HepG2 (cell line): ENCODE measurements around the gene RTF1. TPM values are rescaled to one million over a fixed set of nuclear protein-coding genes. Genes with fewer than 3 reads are reported as not detected.

ENCODE experiments used
- AGO1 ChIP-seq: fragments of 200-400 bp; formaldehyde crosslinking; IDR thresholded peaks from 2 replicates; pipeline ENCODE4 v1.6.1; 2017; ENCODE audit warnings: mild to moderate bottlenecking, low read depth, low read length, moderate library complexity; ENCODE audit not compliant: poor library complexity, severe bottlenecking
- BCL6 ChIP-seq: IDR thresholded peaks from 2 replicates; pipeline ENCODE4 v1.6.1; 2016; ENCODE audit warnings: missing genetic modification reagents, missing compliant biosample characterization
- CHCHD3 ChIP-seq: sonication (generic); formaldehyde crosslinking; IDR thresholded peaks from 2 replicates; pipeline ENCODE4 v1.8.0; 2022; ENCODE audit warnings: mild to moderate bottlenecking, missing genetic modification reagents, moderate library complexity
- DMAP1 ChIP-seq: IDR thresholded peaks from 2 replicates; pipeline ENCODE4 v1.6.1; 2016
- GMEB1 ChIP-seq: sonication (generic); formaldehyde crosslinking; IDR thresholded peaks from 2 replicates; pipeline ENCODE4 v1.5.1; 2020; ENCODE audit warnings: missing genetic modification reagents, mild to moderate bottlenecking, borderline replicate concordance
- HNF4G ChIP-seq, 2 experiments: sonication (generic) in 1 of 2; formaldehyde crosslinking in 1 of 2; IDR thresholded peaks; 2 replicates each; pipeline versions ENCODE4 v1.4.0 to v1.6.1; 2011 to 2020; ENCODE audit warnings: borderline replicate concordance in 2 of 2, low read depth in 2 of 2, mild to moderate bottlenecking in 2 of 2, low read length in 1 of 2, missing genetic modification reagents in 1 of 2, moderate library complexity in 1 of 2
- HOXA5 ChIP-seq: sonication (generic); formaldehyde crosslinking; IDR thresholded peaks from 2 replicates; pipeline ENCODE4 v1.4.0; 2020; ENCODE audit warnings: missing genetic modification reagents
- HOXA7 ChIP-seq: sonication (generic); formaldehyde crosslinking; IDR thresholded peaks from 2 replicates; pipeline ENCODE4 v1.8.1; 2022; ENCODE audit warnings: mild to moderate bottlenecking, missing genetic modification reagents, moderate library complexity
- KDM4B ChIP-seq: sonication (generic); formaldehyde crosslinking; IDR thresholded peaks from 2 replicates; pipeline ENCODE4 v1.4.0; 2020; ENCODE audit warnings: missing genetic modification reagents
- KLF13 ChIP-seq: sonication (generic); formaldehyde crosslinking; IDR thresholded peaks from 2 replicates; pipeline ENCODE4 v1.4.0; 2020; ENCODE audit warnings: mild to moderate bottlenecking, missing genetic modification reagents
- MXI1 ChIP-seq: IDR thresholded peaks from 3 replicates; pipeline ENCODE4 v1.6.1; 2012; ENCODE audit warnings: low read depth, low read length, inconsistent platforms, borderline replicate concordance
- PHF20 ChIP-seq: sonication (generic); formaldehyde crosslinking; IDR thresholded peaks from 2 replicates; pipeline ENCODE4 v1.5.0; 2020; ENCODE audit warnings: mild to moderate bottlenecking, missing genetic modification reagents
- RBAK ChIP-seq: sonication (generic); formaldehyde crosslinking; IDR thresholded peaks from 2 replicates; pipeline ENCODE4 v1.5.1; 2020; ENCODE audit warnings: mild to moderate bottlenecking, missing genetic modification reagents
- RCOR2 ChIP-seq: IDR thresholded peaks from 2 replicates; pipeline ENCODE4 v1.6.1; 2016; ENCODE audit warnings: missing biosample characterization, missing genetic modification reagents
- SMAD9 ChIP-seq: sonication (generic); formaldehyde crosslinking; IDR thresholded peaks from 2 replicates; pipeline ENCODE4 v1.5.1; 2020; ENCODE audit warnings: mild to moderate bottlenecking, missing genetic modification reagents
- TEAD2 ChIP-seq: sonication (generic); formaldehyde crosslinking; IDR thresholded peaks from 2 replicates; pipeline ENCODE4 v1.9.0; 2021; ENCODE audit warnings: missing genetic modification reagents
- ZBTB3 ChIP-seq: sonication (generic); formaldehyde crosslinking; IDR thresholded peaks from 2 replicates; pipeline ENCODE4 v1.4.0; 2020; ENCODE audit warnings: low read depth, mild to moderate bottlenecking, moderate library complexity, missing genetic modification reagents, borderline replicate concordance
- ZBTB7A ChIP-seq: sonication (generic); formaldehyde crosslinking; IDR thresholded peaks from 2 replicates; pipeline ENCODE4 v1.8.0; 2022; ENCODE audit warnings: mild to moderate bottlenecking, missing genetic modification reagents
- ZNF180 ChIP-seq: sonication (generic); formaldehyde crosslinking; IDR thresholded peaks from 2 replicates; pipeline ENCODE4 v1.4.0; 2020; ENCODE audit warnings: low read depth, missing genetic modification reagents, borderline replicate concordance
- ZNF33B ChIP-seq: sonication (generic); formaldehyde crosslinking; IDR thresholded peaks from 2 replicates; pipeline ENCODE4 v1.5.1; 2020; ENCODE audit warnings: mild to moderate bottlenecking, missing genetic modification reagents
- ZNF382 ChIP-seq: sonication (generic); formaldehyde crosslinking; IDR thresholded peaks from 2 replicates; pipeline ENCODE4 v1.5.0; 2020; ENCODE audit warnings: missing genetic modification reagents, mild to moderate bottlenecking, borderline replicate concordance
- ZNF558 ChIP-seq: sonication (generic); formaldehyde crosslinking; IDR thresholded peaks from 2 replicates; pipeline ENCODE4 v1.9.0; 2022; ENCODE audit warnings: mild to moderate bottlenecking, missing genetic modification reagents, borderline replicate concordance
- ZNF607 ChIP-seq: sonication (generic); formaldehyde crosslinking; IDR thresholded peaks from 2 replicates; pipeline ENCODE4 v1.5.1; 2020; ENCODE audit warnings: missing genetic modification reagents, mild to moderate bottlenecking, borderline replicate concordance
- ZNF674 ChIP-seq: sonication (generic); formaldehyde crosslinking; IDR thresholded peaks from 2 replicates; pipeline ENCODE4 v1.5.0; 2020; ENCODE audit warnings: low read depth, mild to moderate bottlenecking, missing genetic modification reagents
- ZNF780A ChIP-seq: sonication (generic); formaldehyde crosslinking; IDR thresholded peaks from 2 replicates; pipeline ENCODE4 v1.8.0; 2022; ENCODE audit warnings: mild to moderate bottlenecking, missing genetic modification reagents, moderate library complexity
- ZSCAN9 ChIP-seq: IDR thresholded peaks from 2 replicates; pipeline ENCODE4 v1.6.1; 2016; ENCODE audit warnings: borderline replicate concordance
- polyA plus RNA-seq, 8 experiments: library from polyadenylated mRNA; depleted of rRNA in 3 of 8; stranded (reverse) in 7 of 8; unstranded in 1 of 8; fragments of >200 nt; fragmentation: Illumina TruSeq in 4 of 8; extraction: Trizol in 4 of 8; gene quantifications; 2 replicates each; pipeline versions ENCODE4 v1.2.1 to v1.2.3, GENCODE V29; 2011 to 2016; ENCODE audit warnings: low read depth in 4 of 8, missing spikeins in 1 of 8, mixed read lengths in 1 of 8; ENCODE audit not compliant: insufficient read depth in 1 of 8
- total RNA-seq, 5 experiments: library from RNA; depleted of rRNA; stranded (reverse); fragments of >200 nt; fragmentation: Illumina TruSeq; extraction: Trizol; gene quantifications; 2 replicates each; pipeline ENCODE4 v1.2.3, GENCODE V29; 2016; ENCODE audit warnings: low read depth in 1 of 5
- TF ChIP-seq, protein P1 (sequence below): sonication (generic); formaldehyde crosslinking; IDR thresholded peaks from 2 replicates; pipeline ENCODE4 v1.4.0; 2020; ENCODE audit warnings: missing genetic modification reagents, borderline replicate concordance

RTF1 gene
- total and polyA plus RNA-seq, 2 of the 13 experiments (the other 11 are each of a cell fraction or from before 2014, with no cell fraction given) = 13.9 to 17.9 TPM

- TF ChIP-seq ZSCAN9 = no peak
- no peak for TF ChIP-seq ZNF674
- TF ChIP-seq RBAK (CRISPR knock-in tag) = no peak
- no peak for TF ChIP-seq AGO1
- no peak for TF ChIP-seq PHF20 (CRISPR knock-in tag)
- TF ChIP-seq KDM4B (CRISPR knock-in tag) = no peak
- peak; percentile 73; the same call in 1 of the 2 replicates for TF ChIP-seq KLF13 (CRISPR knock-in tag)
- TF ChIP-seq DMAP1 (CRISPR knock-in tag) = peak; percentile 44; the same call in 1 of the 2 replicates
- TF ChIP-seq ZNF558 = no peak
- peak; percentile 51 for TF ChIP-seq BCL6 (CRISPR knock-in tag)
- peak; percentile 47; the same call in 1 of the 2 replicates for TF ChIP-seq ZNF607 (CRISPR knock-in tag)
- no peak; the same call in 2 of the 3 replicates for TF ChIP-seq MXI1
- peak; percentile 59; the same call in 1 of the 2 replicates for TF ChIP-seq HOXA5
- TF ChIP-seq, protein P1, sequence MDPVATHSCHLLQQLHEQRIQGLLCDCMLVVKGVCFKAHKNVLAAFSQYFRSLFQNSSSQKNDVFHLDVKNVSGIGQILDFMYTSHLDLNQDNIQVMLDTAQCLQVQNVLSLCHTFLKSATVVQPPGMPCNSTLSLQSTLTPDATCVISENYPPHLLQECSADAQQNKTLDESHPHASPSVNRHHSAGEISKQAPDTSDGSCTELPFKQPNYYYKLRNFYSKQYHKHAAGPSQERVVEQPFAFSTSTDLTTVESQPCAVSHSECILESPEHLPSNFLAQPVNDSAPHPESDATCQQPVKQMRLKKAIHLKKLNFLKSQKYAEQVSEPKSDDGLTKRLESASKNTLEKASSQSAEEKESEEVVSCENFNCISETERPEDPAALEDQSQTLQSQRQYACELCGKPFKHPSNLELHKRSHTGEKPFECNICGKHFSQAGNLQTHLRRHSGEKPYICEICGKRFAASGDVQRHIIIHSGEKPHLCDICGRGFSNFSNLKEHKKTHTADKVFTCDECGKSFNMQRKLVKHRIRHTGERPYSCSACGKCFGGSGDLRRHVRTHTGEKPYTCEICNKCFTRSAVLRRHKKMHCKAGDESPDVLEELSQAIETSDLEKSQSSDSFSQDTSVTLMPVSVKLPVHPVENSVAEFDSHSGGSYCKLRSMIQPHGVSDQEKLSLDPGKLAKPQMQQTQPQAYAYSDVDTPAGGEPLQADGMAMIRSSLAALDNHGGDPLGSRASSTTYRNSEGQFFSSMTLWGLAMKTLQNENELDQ = no peak
- no peak for TF ChIP-seq CHCHD3 (CRISPR knock-in tag)
- no peak for TF ChIP-seq ZNF382 (CRISPR knock-in tag)
- no peak for TF ChIP-seq ZNF180 (CRISPR knock-in tag)
- no peak for TF ChIP-seq RCOR2 (CRISPR knock-in tag)
- TF ChIP-seq SMAD9 (CRISPR knock-in tag) = no peak
- peak; percentile 28; the same call in 1 of the 2 replicates for TF ChIP-seq HNF4G (IDR thresholded peaks at IDR 0.05; ENCODE audit: borderline replicate concordance, low read depth, low read length)
- TF ChIP-seq HNF4G (CRISPR knock-in tag; IDR thresholded peaks at IDR 0.05; ENCODE audit: borderline replicate concordance, low read depth) = no peak
- no peak for TF ChIP-seq HOXA7 (CRISPR knock-in tag)
- TF ChIP-seq ZBTB3 (CRISPR knock-in tag) = no peak
- TF ChIP-seq GMEB1 (CRISPR knock-in tag) = no peak; the same call in 1 of the 2 replicates
- TF ChIP-seq ZNF33B (CRISPR knock-in tag) = peak; percentile 49; the same call in 1 of the 2 replicates
- peak; percentile 12; the same call in 1 of the 2 replicates for TF ChIP-seq TEAD2 (CRISPR knock-in tag)
- peak; percentile 81; the same call in 1 of the 2 replicates for TF ChIP-seq ZBTB7A (CRISPR knock-in tag)
- no peak for TF ChIP-seq ZNF780A (CRISPR knock-in tag)
Observed at GRCh38 chr15:41494190-41494921, 77.5 kb downstream of the RTF1 start (continued).
